ENCODE results near the gene XXYLT1. TPM values are rescaled to one million over a fixed set of nuclear protein-coding genes. Genes with fewer than 3 reads are reported as not detected.

XXYLT1 gene
- total and polyA plus RNA-seq, 8 donors, result 1.8 to 5.0 (median 2.6) TPM

GRCh38 chr3:195064300-195064931, 206.5 kb downstream of the XXYLT1 start:
- no peak for ATAC-seq
- Histone ChIP-seq H3K4me3 (no peak overlapping the region), H3K27me3 (no peaks in the 10 kb centered on the region), H3K9me3 (no peaks in the 10 kb centered on the region), H3K4me1 (no peaks in the 10 kb centered on the region), H3K27ac (no peak overlapping the region), H3K36me3 (no peaks in the 10 kb centered on the region)
- TF ChIP-seq, protein P1, sequence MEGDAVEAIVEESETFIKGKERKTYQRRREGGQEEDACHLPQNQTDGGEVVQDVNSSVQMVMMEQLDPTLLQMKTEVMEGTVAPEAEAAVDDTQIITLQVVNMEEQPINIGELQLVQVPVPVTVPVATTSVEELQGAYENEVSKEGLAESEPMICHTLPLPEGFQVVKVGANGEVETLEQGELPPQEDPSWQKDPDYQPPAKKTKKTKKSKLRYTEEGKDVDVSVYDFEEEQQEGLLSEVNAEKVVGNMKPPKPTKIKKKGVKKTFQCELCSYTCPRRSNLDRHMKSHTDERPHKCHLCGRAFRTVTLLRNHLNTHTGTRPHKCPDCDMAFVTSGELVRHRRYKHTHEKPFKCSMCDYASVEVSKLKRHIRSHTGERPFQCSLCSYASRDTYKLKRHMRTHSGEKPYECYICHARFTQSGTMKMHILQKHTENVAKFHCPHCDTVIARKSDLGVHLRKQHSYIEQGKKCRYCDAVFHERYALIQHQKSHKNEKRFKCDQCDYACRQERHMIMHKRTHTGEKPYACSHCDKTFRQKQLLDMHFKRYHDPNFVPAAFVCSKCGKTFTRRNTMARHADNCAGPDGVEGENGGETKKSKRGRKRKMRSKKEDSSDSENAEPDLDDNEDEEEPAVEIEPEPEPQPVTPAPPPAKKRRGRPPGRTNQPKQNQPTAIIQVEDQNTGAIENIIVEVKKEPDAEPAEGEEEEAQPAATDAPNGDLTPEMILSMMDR (IDR thresholded peaks at IDR 0.05), result no peak
- WGBS, 2 donors, result 56% methylated on average over 8 of the region's 8 CpGs
- peak in 1 of 6 donors; percentile 21 for DNase-seq
- intact Hi-C loops (cut with DNase I), result no loop called here
- no peak for FAIRE-seq

DNA sequence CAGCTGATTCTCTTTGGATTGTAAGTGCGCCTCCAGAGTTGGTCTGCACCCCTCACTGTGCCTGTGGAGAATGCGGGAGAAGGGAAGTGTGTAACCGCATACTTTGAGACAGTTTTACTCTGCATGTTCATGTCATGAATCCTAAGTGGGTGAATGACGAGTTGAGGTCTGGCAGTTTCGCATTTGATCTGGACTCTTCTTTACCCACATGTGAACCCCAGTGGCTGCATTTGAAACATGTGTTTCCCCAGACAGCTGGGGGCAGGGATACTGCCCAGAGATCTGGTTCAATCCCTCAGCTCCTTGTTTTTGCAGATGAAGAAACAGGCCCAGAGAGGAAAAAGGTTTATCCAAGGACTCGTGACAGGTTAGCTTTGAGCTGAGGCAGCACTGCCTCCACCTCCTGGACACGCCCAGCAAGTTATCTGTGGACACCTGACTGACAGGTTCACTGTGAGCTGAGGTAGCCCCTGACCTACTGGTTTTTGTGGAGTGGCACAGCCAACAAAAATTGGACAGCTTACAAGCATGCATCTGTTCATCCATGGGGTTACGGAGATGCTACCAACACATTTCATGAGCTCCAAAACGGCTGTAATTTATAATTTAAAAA, 207.3 kb downstream of the XXYLT1 start:
- FAIRE-seq (no peak), DNase-seq (peak in 1 of 6 donors; percentile 30), ATAC-seq (peak in 1 of 4 donors; percentile 28)
- 78 to 87% methylated on average over 9 of the region's 9 CpGs for WGBS, 2 donors
- no peaks in the 10 kb centered on the region for H3K9me3 ChIP-seq
- H3K27ac ChIP-seq, result no peak overlapping the region
- no peaks in the 10 kb centered on the region for H3K4me1 ChIP-seq
- H3K4me3 ChIP-seq, result no peak overlapping the region
- TF ChIP-seq, protein P1 (IDR thresholded peaks at IDR 0.05), result no peak
- no peaks in the 10 kb centered on the region for H3K36me3 ChIP-seq
- no peaks in the 10 kb centered on the region for H3K27me3 ChIP-seq
- intact Hi-C loops (cut with DNase I), result no loop called here

- intact Hi-C loops (cut with DNase I), result no loop called here
Measured at GRCh38 chr3:195062866-195063540, 208.0 kb downstream of the XXYLT1 start.

DNA sequence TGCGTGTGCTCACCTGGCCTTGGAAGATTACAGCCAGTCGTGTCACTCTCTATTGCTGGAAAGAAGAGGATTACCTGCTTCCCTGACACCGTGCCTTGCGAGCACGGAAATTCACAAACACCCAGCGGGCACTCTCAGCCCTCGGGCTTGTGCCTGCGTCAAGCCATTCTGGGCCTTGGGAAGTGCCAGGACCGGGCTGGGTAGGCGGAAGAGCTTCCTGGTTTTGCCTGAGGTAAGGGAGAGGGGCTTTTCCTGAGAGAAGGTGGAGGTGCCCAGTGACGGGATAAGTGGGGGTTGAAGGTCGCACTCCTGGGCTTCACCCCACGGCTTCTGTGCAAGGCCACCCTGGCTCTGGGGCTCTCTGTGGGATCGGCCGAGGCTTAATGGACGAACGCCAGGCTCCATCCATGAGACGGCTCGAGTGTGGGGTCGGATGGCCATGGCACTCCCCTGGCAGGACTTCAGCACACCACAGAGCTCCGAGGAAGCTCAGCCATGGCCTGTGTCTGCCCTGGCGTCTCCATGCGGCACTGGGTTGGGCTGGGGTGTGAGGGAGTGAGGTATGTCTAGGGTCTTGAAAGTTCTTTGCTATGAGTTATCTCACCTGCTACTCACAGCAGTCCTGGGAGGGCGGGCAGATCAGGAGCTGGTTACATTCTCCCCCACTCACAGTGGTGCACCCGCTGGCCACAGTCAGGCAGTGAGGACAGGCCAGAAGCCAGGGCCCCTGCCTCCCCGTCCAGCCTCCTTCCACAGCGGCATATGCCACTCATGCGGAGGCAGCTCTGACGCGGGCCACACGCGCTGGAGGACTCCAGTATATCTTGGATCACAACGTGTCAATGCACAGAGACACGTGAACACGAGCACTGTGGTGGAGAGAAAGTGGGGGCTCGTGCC, 209.0 kb downstream of the XXYLT1 start:
- FAIRE-seq (no peak), DNase-seq (peak in 1 of 6 donors; percentile 56), ATAC-seq (no peak)
- Histone ChIP-seq H3K27ac (no peak overlapping the region), H3K36me3 (no peaks in the 10 kb centered on the region), H3K4me3 (no peak overlapping the region), H3K4me1 (no peaks in the 10 kb centered on the region), H3K27me3 (no peaks in the 10 kb centered on the region), H3K9me3 (no peaks in the 10 kb centered on the region)
- intact Hi-C loops (cut with DNase I), result no loop called here
- TF ChIP-seq, protein P1 (IDR thresholded peaks at IDR 0.05), result no peak
- WGBS, 2 donors, result 83 to 88% methylated on average over 36 of the region's 36 CpGs

More at GRCh38 chr3:195062866-195063540, 208.0 kb downstream of the XXYLT1 start:
- Histone ChIP-seq H3K36me3 (no peaks in the 10 kb centered on the region), H3K27ac (no peak overlapping the region), H3K9me3 (no peaks in the 10 kb centered on the region), H3K27me3 (no peaks in the 10 kb centered on the region), H3K4me1 (no peaks in the 10 kb centered on the region), H3K4me3 (no peak overlapping the region)
- TF ChIP-seq, protein P1 (IDR thresholded peaks at IDR 0.05), result no peak
- 87 to 88% methylated on average over 20 of the region's 20 CpGs for WGBS, 2 donors
- DNase-seq (peak in 1 of 6 donors; percentile 33), FAIRE-seq (no peak), ATAC-seq (no peak)

All from pancreas (tissue), 10 donors.